GM18499 (cell line): ENCODE data around the gene MAML3.

Source experiments
- ATAC-seq: cut with Tn5 transposase; IDR thresholded peaks from one replicate; pipeline ENCODE4 v1.9.1; 2021; ENCODE audit warnings: moderate number of reproducible peaks; ENCODE audit not compliant: insufficient read depth, unreplicated experiment

MAML3 gene

GRCh38 chr4:139753686-139754085 lies 400.3 kb downstream of the MAML3 start:
- no peak for ATAC-seq

- ATAC-seq: no peak
Measured at GRCh38 chr4:139749835-139750498, 404.0 kb downstream of the MAML3 start.

GRCh38 chr4:139749338-139749737 lies 404.6 kb downstream of the MAML3 start:
- no peak for ATAC-seq

GRCh38 chr4:139746431-139747171 lies 407.4 kb downstream of the MAML3 start:
- no peak for ATAC-seq

GRCh38 chr4:139745111-139745639 lies 408.8 kb downstream of the MAML3 start:
- no peak for ATAC-seq

GRCh38 chr4:139744232-139744631 lies 409.8 kb downstream of the MAML3 start:
- no peak for ATAC-seq

GRCh38 chr4:139743027-139743426 lies 411.0 kb downstream of the MAML3 start:
- ATAC-seq: no peak

GRCh38 chr4:139740531-139741041 lies 413.4 kb downstream of the MAML3 start:
- no peak for ATAC-seq

- ATAC-seq: no peak
Measured at GRCh38 chr4:139740121-139740520, 413.9 kb downstream of the MAML3 start.

- no peak for ATAC-seq
Measured at GRCh38 chr4:139738846-139739613, 415.0 kb downstream of the MAML3 start.

GRCh38 chr4:139736661-139737060 lies 417.3 kb downstream of the MAML3 start:
- no peak for ATAC-seq

- ATAC-seq: no peak
Measured at GRCh38 chr4:139736274-139736660, 417.7 kb downstream of the MAML3 start.

- ATAC-seq: no peak
Measured at GRCh38 chr4:139735381-139736273, 418.4 kb downstream of the MAML3 start.

- peak; percentile 47 for ATAC-seq
Measured at GRCh38 chr4:139734875-139735380, 419.1 kb downstream of the MAML3 start.

- ATAC-seq: no peak
Measured at GRCh38 chr4:139734201-139734874, 419.6 kb downstream of the MAML3 start.

GRCh38 chr4:139732991-139733570 lies 420.9 kb downstream of the MAML3 start:
- ATAC-seq: no peak

- no peak for ATAC-seq
Measured at GRCh38 chr4:139728840-139729239, 425.1 kb downstream of the MAML3 start.

GRCh38 chr4:139728146-139728545 lies 425.8 kb downstream of the MAML3 start:
- no peak for ATAC-seq

GRCh38 chr4:139726615-139727014 lies 427.4 kb downstream of the MAML3 start:
- ATAC-seq: no peak
